GM20000 (cell line): ENCODE data around the gene HMOX1.

ENCODE experiments used
- DNase-seq: peaks from one replicate; pipeline ENCODE4 v3.0.0; 2012; ENCODE audit warnings: low spot score
- TF ChIP-seq, protein P1 (sequence below): IDR thresholded peaks from 2 replicates; pipeline ENCODE4 v1.5.1; 2012; ENCODE audit warnings: mild to moderate bottlenecking, control low read depth; ENCODE audit errors: extremely low read depth, missing control alignments

Gene HMOX1

DNA sequence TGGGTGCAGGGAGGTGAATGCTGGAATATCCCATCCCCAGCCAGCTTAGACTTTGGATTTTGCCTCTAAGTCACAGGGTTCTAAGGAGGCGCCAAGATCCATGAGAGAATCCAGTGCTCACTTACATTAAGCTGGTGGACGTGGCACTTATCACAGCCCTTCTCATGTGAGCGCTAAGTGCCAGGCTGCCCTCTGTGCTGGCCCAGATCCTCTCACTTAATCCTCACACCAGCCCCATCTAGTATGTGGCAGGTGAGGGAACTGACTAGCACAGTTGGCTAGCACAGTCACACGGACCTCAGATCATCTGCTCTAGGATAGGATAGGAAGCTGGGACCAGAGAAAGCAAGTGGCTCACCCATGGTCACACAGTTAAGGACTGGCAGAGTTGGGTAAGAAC, 3.6 kb downstream of the HMOX1 start:
- TF ChIP-seq, protein P1, sequence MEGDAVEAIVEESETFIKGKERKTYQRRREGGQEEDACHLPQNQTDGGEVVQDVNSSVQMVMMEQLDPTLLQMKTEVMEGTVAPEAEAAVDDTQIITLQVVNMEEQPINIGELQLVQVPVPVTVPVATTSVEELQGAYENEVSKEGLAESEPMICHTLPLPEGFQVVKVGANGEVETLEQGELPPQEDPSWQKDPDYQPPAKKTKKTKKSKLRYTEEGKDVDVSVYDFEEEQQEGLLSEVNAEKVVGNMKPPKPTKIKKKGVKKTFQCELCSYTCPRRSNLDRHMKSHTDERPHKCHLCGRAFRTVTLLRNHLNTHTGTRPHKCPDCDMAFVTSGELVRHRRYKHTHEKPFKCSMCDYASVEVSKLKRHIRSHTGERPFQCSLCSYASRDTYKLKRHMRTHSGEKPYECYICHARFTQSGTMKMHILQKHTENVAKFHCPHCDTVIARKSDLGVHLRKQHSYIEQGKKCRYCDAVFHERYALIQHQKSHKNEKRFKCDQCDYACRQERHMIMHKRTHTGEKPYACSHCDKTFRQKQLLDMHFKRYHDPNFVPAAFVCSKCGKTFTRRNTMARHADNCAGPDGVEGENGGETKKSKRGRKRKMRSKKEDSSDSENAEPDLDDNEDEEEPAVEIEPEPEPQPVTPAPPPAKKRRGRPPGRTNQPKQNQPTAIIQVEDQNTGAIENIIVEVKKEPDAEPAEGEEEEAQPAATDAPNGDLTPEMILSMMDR, result no peak
- no peak for DNase-seq

DNA sequence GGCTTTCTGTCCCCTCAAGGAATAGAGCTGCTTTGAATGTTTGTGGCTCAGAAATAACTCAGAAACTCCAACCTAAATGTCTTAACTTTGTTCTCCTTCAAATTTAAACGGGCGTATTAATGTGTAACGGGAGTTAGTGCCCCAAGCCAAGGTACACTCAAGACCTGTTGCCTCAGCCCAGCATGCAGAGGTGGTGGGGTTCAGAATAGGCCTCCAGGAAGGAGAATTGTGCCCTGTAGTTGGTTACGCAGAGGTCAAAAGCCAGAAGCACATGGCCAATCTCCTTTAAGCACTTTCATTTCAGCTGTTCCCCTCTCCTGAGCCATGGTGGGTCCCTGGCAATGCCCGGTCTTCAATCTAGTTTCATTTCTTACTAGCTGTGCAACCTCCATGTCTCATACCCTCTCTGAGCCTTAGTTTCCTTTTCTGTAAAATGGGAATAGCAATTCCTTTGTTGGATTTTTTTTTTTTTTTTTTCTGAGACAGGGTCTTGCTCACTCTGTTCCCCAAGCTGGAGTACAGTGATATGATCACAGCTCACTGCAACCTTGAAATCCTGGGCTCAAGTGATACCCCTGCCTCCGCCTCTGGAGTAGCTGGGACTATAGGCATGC, 4.2 kb downstream of the HMOX1 start:
- no peak for DNase-seq
- TF ChIP-seq, protein P1, result no peak

DNA sequence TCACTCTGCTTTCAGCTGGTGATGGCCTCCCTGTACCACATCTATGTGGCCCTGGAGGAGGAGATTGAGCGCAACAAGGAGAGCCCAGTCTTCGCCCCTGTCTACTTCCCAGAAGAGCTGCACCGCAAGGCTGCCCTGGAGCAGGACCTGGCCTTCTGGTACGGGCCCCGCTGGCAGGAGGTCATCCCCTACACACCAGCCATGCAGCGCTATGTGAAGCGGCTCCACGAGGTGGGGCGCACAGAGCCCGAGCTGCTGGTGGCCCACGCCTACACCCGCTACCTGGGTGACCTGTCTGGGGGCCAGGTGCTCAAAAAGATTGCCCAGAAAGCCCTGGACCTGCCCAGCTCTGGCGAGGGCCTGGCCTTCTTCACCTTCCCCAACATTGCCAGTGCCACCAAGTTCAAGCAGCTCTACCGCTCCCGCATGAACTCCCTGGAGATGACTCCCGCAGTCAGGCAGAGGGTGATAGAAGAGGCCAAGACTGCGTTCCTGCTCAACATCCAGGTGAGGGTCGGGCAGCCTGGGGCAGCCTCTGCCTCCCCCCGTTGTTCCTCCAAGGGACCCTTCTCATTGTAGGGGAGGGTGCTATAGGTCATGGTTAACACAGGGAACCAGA, 5.9 kb downstream of the HMOX1 start:
- TF ChIP-seq, protein P1, result no peak
- no peak for DNase-seq

DNA sequence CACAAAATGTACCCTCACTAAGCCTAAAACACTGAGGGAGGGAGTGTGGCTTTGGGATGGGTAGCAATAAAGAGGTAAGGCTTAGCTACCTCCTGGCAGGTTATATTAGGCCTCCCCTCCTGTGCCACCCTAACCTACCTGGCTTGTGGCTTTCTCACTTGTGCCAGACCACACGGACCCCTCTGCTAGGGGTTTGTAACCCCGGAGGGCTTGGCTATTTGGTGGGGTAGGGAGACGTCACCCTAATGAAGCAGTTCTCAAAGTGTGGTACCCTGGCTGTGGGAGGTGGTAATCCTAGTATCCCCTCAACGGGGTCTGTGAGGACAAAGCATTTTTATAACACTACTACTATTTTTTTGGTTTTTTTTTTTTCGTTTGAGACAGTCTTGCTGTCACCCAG, 10.0 kb downstream of the HMOX1 start:
- TF ChIP-seq, protein P1, result no peak
- DNase-seq, result no peak

DNA sequence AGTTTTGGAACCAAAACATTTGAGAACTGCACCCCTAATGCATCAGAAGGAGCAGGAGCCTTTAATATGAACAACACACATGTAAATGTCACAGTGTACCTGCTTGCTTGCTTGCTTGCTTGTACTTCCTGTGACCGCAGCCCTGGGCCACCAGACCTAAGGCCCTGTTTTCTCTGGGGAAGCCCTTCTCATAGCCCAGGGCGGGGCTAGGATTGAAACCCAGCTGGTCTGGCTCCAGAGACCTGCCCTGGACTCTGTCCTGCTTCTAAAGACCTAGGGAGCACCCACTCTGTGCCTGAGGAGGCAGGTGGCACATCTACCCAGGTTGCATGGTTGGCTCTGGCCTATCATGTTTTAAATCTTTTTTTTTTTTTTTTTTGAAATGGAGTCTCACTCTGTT, 11.5 kb downstream of the HMOX1 start:
- DNase-seq, result peak; percentile 51
- TF ChIP-seq, protein P1, result no peak

DNA sequence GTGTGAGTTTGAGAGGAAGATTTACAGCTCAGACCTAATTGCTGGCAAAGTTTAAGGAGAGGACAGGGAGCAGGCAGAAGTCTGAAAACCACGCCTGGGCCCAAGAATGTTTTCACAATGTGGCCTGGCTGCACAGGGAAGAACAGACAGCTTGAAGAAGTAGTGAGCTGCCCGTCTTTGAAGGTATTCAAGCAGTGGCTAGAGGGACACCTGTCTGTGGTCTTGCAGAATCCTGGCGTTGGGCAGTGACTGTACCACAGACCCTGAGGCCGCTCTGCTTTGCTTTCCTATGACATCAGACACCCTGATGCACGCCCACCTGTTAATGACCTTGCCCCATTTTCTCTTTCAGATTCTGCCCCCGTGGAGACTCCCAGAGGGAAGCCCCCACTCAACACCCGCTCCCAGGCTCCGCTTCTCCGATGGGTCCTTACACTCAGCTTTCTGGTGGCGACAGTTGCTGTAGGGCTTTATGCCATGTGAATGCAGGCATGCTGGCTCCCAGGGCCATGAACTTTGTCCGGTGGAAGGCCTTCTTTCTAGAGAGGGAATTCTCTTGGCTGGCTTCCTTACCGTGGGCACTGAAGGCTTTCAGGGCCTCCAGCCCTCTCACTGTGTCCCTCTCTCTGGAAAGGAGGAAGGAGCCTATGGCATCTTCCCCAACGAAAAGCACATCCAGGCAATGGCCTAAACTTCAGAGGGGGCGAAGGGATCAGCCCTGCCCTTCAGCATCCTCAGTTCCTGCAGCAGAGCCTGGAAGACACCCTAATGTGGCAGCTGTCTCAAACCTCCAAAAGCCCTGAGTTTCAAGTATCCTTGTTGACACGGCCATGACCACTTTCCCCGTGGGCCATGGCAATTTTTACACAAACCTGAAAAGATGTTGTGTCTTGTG, 12.5 kb downstream of the HMOX1 start:
- TF ChIP-seq, protein P1, result no peak
- DNase-seq, result no peak

DNA sequence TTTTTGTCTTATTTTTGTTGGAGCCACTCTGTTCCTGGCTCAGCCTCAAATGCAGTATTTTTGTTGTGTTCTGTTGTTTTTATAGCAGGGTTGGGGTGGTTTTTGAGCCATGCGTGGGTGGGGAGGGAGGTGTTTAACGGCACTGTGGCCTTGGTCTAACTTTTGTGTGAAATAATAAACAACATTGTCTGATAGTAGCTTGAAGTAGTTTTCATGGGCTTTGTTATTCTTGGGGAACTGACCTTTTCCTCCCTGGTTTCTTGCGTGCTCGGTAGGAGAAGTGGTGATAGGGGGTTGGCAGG, 13.1 kb downstream of the HMOX1 start:
- no peak for DNase-seq
- TF ChIP-seq, protein P1, result no peak
